HFF-Myc (cell line): ENCODE measurements around the gene RASD2.
"Not testable (repeated sequence)": the region's sequence is repeated elsewhere in the genome, so short reads cannot be mapped to it uniquely, and the experiment has no call there.

Source experiments
- DNase-seq: peaks from one replicate; pipeline ENCODE4 v3.0.0-alpha.2; 2011; ENCODE audit warnings: low read depth; ENCODE audit errors: extremely low read depth
- H3K4me3 ChIP-seq: replicated peaks from 2 replicates; pipeline ENCODE4 v1.5.1; 2011; ENCODE audit warnings: low read depth, mild to moderate bottlenecking, control low read depth, low read length
- TF ChIP-seq, protein P1 (sequence below): IDR thresholded peaks from 2 replicates; pipeline ENCODE4 v1.5.1; 2012; ENCODE audit warnings: mild to moderate bottlenecking, low read depth, low read length, control low read depth; ENCODE audit errors: missing control alignments

The RASD2 gene

DNA sequence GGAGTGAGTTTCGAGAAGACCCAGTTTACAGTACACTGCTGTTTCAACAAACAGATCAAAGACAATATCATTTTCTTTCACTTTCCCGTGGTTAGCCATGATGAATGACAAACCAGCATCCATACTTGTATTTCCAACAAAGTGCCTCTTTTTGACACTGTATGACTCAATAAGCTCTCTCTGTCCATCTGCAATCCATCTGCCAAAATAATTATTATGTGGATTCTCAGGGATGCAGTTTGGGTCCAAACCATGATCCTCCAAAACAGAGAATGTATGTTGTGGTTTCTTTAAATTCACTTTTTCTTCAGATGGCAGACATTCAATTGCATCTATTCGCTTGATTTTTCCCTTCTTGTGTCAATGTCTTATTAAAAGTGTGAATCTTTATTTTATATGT is 37.8 kb upstream of the RASD2 start:
- no peak overlapping the region for H3K4me3 ChIP-seq
- TF ChIP-seq, protein P1, sequence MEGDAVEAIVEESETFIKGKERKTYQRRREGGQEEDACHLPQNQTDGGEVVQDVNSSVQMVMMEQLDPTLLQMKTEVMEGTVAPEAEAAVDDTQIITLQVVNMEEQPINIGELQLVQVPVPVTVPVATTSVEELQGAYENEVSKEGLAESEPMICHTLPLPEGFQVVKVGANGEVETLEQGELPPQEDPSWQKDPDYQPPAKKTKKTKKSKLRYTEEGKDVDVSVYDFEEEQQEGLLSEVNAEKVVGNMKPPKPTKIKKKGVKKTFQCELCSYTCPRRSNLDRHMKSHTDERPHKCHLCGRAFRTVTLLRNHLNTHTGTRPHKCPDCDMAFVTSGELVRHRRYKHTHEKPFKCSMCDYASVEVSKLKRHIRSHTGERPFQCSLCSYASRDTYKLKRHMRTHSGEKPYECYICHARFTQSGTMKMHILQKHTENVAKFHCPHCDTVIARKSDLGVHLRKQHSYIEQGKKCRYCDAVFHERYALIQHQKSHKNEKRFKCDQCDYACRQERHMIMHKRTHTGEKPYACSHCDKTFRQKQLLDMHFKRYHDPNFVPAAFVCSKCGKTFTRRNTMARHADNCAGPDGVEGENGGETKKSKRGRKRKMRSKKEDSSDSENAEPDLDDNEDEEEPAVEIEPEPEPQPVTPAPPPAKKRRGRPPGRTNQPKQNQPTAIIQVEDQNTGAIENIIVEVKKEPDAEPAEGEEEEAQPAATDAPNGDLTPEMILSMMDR: no peak
- no peak for DNase-seq

DNA sequence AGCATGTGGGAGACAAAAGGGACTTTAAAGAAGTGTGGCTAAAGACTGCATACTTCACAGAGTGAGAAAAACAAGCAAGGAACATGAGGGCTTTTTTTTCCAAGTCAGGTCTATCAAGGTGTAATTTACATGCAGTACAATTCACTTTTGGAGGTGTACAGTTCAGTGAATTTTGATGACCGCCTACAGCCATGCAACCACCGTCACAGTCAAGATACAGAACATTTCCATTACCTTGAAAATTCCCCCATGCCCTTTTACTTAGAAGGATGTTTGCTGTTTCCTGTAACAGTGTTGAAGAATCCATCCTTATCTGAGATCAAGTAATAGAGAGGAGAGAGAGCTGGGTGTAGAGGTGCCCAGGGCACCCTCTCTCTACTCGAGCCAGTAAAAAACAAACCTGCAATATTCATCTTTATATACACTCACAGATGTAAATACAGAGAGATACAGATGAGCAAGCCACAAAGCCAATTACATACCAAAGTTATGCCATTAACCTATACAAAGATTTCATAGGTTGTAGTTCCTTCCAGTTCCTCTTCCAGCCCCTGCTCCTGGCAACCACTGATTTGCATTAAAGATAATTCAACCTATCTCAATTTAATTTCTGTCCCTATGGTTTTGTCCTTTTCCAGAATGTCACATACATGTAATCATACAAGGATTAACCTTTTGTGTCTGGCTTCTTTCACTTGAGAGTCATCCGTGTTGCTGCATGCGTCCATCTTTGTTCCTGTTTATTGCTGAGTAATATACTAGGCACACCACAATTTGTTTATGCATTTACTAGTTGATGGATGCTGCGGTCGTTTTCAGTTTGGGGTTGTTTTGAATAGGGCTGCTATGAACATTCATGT is 35.0 kb upstream of the RASD2 start:
- no peak overlapping the region for H3K4me3 ChIP-seq
- TF ChIP-seq, protein P1: no peak
- no peak for DNase-seq

DNA sequence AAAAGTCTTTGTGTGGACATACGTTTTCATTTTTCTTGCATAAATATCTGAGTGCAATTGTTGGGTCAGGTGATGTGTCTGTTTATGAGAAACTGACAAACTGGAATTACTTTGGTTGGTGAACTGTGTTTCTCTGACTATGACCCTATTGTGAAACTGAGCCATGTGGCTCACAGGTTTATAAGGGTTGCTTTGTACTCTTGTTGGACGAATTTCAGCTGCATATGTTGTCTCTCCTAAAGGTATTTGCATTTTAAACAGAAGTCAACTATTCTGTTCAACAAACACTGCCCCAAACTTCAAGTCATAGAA is 34.4 kb upstream of the RASD2 start:
- TF ChIP-seq, protein P1: no peak
- peak; percentile 27 for DNase-seq
- H3K4me3 ChIP-seq: no peak overlapping the region

DNA sequence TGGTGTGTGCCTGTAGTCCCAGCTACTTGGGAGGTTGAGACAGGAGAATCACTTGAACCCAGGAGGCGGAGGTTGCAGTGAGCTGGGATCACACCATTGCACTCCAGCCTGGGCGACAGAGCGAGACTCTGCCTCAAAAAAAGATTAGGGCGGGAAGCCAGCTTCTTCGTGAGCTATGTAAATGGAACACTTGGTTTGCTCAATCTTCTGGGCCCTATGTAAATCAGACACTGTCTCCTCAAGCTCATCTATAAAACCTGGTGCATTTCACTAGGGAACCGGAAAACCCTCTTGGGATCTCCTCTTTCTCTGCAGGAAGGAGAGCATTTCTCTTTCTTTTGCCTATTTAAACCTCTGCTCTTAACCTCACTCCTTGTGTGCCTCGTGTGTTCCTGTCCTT is 32.8 kb upstream of the RASD2 start:
- H3K4me3 ChIP-seq, DNase-seq: not testable (repeated sequence)

DNA sequence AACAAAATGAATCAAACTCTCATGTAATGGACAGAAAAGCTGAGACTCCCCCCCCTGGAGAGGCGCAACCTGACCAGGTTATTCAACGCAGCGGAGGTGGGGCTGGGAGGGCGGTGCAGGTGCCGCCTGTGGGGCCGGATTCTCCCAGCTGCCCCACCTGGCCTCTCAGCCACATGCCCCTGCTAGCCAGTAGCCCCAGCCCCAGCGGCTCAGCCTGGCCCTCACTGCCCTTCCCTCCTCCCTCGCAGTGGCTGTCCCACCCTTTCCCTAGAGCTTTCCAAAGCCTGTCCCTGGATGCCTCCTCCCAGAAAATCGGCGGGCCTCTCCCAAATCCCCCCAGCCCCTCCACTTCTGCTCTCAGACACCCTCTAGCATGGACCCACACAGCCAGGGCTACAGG is 31.2 kb upstream of the RASD2 start:
- H3K4me3 ChIP-seq: no peak overlapping the region
- TF ChIP-seq, protein P1: no peak
- no peak for DNase-seq

DNA sequence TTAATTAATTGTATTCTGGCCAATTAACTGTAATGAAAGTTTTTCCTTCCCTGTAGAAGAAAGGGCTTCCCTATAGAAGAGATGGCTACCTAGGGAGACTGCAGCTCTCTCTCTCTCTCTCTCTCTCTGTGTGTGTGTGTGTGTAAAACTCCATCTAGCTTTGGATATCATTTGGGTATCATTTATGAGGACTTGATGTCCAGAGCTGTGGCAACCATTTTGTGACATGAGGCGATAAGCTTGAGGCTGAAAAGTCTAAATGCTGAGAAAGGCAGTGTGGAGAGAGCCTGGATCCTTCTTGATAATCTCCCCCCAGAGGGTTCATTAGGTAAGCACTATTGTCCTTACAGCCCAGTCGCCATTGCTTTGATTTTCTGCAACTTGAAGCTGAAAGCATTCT is 30.7 kb upstream of the RASD2 start:
- TF ChIP-seq, protein P1: no peak
- no peak overlapping the region for H3K4me3 ChIP-seq
- no peak for DNase-seq

DNA sequence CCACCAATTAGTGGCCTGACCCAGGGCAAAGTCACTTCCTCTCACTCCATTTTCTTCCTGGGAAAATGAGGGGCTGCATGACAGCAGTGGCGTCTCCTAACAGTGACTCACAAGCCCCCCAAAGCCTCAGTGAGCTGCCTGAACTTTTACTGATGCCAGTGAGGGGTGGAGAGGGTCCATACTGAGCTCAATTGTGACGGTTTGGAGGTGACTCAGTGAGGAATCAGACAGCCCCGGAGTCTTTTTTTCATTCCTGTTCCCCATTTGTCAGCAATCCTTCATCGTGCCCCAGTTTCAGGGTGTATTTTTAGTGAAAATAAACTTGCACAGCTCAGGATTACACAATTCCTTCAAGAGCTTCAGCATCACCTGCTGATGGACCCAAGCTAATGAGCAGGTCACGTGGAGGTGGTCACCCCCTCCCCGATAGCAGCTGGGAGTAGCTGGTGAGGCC is 30.1 kb upstream of the RASD2 start:
- no peak for DNase-seq
- H3K4me3 ChIP-seq: no peak overlapping the region
- TF ChIP-seq, protein P1: no peak
